ENCODE data around the gene SARS2.
"Not testable (repeated sequence)": the region's sequence is repeated elsewhere in the genome, so short reads cannot be mapped to it uniquely, and the experiment has no call there.

DNA sequence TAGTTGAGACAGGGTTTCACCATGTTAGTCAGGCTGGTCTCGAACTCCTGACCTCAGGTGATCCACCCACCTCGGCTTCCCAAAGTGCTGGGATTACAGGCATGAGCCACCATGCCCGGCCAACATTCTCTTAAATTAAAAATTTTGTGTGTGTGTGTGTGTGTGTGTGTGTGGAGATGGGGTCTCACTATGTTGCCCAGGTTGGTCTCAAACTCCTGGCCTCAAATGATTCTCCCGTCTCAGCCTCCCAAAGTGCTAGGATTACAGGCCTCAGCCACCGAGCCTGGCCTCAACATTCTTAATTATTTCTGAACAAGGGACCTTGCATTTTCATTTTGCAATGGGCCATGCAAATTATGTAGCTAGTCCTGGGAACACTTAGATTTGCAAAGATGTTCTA lies 35.6 kb upstream of the SARS2 start:
- TF ChIP-seq, protein P1, sequence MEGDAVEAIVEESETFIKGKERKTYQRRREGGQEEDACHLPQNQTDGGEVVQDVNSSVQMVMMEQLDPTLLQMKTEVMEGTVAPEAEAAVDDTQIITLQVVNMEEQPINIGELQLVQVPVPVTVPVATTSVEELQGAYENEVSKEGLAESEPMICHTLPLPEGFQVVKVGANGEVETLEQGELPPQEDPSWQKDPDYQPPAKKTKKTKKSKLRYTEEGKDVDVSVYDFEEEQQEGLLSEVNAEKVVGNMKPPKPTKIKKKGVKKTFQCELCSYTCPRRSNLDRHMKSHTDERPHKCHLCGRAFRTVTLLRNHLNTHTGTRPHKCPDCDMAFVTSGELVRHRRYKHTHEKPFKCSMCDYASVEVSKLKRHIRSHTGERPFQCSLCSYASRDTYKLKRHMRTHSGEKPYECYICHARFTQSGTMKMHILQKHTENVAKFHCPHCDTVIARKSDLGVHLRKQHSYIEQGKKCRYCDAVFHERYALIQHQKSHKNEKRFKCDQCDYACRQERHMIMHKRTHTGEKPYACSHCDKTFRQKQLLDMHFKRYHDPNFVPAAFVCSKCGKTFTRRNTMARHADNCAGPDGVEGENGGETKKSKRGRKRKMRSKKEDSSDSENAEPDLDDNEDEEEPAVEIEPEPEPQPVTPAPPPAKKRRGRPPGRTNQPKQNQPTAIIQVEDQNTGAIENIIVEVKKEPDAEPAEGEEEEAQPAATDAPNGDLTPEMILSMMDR (IDR thresholded peaks at IDR 0.05) = not testable (repeated sequence)
- TF ChIP-seq POLR2A (IDR thresholded peaks at IDR 0.05) = not testable (repeated sequence)

Data from Peyer's patch (tissue), 4 donors.